ENCODE measurements around the gene CTSZ. TPM values are rescaled to one million over a fixed set of nuclear protein-coding genes. Genes with fewer than 3 reads are reported as not detected.
"Not testable (repeated sequence)": the region's sequence is repeated elsewhere in the genome, so short reads cannot be mapped to it uniquely, and the experiment has no call there.

The CTSZ gene
- total RNA-seq, 4 donors from 2014 or later, result 25.2 to 58.7 (median 51.9) TPM

- Histone ChIP-seq H3K27ac (no peak overlapping the region), H3K36me3 (no peaks in the 10 kb centered on the region), H3K27me3 (no peaks in the 10 kb centered on the region), H3K4me3 (no peak overlapping the region), H3K9me3 (no peaks in the 10 kb centered on the region), H3K4me1 (no peaks in the 10 kb centered on the region)
- intact Hi-C loops (cut with DNase I; ENCODE audit: low total_unique reads), result no loop called here
- in situ Hi-C loops (cut with MboI; ENCODE audit: low sequenced_read_pairs in 4 of 4), result no loop called here
- no peak for ATAC-seq
- TF ChIP-seq CTCF (IDR thresholded peaks at IDR 0.05 in 4 of 5, conservative IDR thresholded peaks at IDR 0.05 in 1 of 5) (no peak), POLR2A (IDR thresholded peaks at IDR 0.05) (no peak)
- no peak for DNase-seq
Measured at GRCh38 chr20:59015411-59015810, 8.4 kb upstream of the CTSZ start.

GRCh38 chr20:59014680-59015389 is 7.8 kb upstream of the CTSZ start:
- in situ Hi-C loops (cut with MboI; ENCODE audit: low sequenced_read_pairs in 4 of 4) (no loop called here), intact Hi-C loops (cut with DNase I; ENCODE audit: low total_unique reads) (no loop called here)
- no peaks in the 10 kb centered on the region for H3K27me3 ChIP-seq
- no peak overlapping the region for H3K27ac ChIP-seq
- no peaks in the 10 kb centered on the region for H3K36me3 ChIP-seq
- H3K4me3 ChIP-seq, result no peak overlapping the region
- no peak for DNase-seq
- no peak for ATAC-seq
- TF ChIP-seq POLR2A (IDR thresholded peaks at IDR 0.05) (no peak), CTCF (IDR thresholded peaks at IDR 0.05 in 4 of 5, conservative IDR thresholded peaks at IDR 0.05 in 1 of 5) (no peak)
- H3K9me3 ChIP-seq, result no peaks in the 10 kb centered on the region
- H3K4me1 ChIP-seq, result no peaks in the 10 kb centered on the region

- Histone ChIP-seq H3K27me3 (no peaks in the 10 kb centered on the region), H3K9me3 (no peaks in the 10 kb centered on the region), H3K4me1 (no peaks in the 10 kb centered on the region), H3K4me3 (no peak overlapping the region), H3K36me3 (no peaks in the 10 kb centered on the region), H3K27ac (no peak overlapping the region)
- no peak for DNase-seq
- no peak for ATAC-seq
- intact Hi-C loops (cut with DNase I; ENCODE audit: low total_unique reads) (no loop called here), in situ Hi-C loops (cut with MboI; ENCODE audit: low sequenced_read_pairs in 4 of 4) (no loop called here)
- TF ChIP-seq CTCF (IDR thresholded peaks at IDR 0.05 in 4 of 5, conservative IDR thresholded peaks at IDR 0.05 in 1 of 5), result no peak
- no peak for TF ChIP-seq POLR2A (IDR thresholded peaks at IDR 0.05)
Measured at GRCh38 chr20:59013959-59014608, 7.0 kb upstream of the CTSZ start.

DNA sequence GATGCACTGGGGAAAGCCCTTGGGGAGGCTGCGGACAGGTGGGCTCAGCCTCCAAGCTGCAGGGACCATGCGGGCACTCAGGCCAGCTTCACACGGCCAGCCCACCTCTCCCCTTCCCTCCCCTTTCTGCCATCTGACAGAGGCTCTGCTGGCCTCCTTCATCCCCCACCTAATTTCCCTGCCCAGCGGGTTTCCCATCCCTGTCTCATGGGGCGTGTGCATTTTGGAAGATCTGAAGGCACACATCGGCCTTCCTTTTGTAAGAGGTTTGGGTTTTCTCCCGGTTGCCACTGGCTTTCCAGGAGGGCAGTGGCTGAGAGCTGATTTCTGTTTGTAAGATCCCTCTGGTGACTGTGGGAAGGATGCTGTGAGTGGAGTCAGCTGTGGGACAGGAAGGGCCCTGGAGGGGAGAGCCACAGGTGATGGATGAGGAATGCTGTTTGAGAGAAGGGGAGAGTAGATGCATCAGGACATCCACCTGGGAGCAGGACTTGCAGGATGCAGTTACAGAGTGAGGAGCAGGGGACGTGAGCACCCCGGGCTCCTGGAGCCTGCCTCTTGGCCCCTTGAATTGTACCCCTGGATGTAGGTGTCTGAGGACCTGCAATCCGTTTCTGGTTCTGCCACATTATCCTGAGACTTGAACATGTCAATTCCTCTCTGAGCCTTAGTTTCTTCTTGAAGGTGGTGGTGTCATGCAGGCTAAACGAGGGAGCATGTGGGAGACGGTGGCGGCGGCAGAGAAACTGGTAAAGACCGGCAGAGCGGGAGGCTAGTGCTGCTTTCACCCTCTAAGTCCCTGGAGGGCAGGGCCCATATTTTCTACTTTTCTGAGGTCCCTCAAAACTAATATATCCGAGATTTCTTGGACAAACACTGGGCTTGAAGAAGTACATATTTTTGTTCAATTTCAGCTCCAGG is 6.2 kb upstream of the CTSZ start:
- intact Hi-C loops (cut with DNase I; ENCODE audit: low total_unique reads), result no loop called here
- Histone ChIP-seq H3K27me3 (no peaks in the 10 kb centered on the region), H3K4me3 (no peak overlapping the region), H3K9me3 (no peaks in the 10 kb centered on the region), H3K27ac (no peak overlapping the region), H3K36me3 (no peaks in the 10 kb centered on the region), H3K4me1 (no peaks in the 10 kb centered on the region)
- TF ChIP-seq CTCF (IDR thresholded peaks at IDR 0.05 in 4 of 5, conservative IDR thresholded peaks at IDR 0.05 in 1 of 5) (no peak), POLR2A (IDR thresholded peaks at IDR 0.05) (no peak)
- DNase-seq (no peak), ATAC-seq (no peak)
- in situ Hi-C loops (cut with MboI; ENCODE audit: low sequenced_read_pairs in 4 of 4), result no loop called here

DNA sequence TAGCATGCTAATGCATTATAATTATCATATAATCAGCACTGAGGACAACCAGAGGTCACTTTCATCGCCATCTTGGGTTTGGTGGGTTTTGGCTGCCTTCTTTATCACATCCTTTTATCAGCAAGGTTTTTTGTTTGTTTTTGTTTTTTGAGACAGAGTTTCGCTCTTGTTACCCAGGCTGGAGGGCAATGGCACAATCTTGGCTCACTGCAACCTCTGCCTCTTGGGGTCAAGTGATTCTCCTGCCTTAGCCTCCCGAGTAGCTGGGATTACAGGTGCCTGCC is 4.8 kb upstream of the CTSZ start:
- H3K27ac ChIP-seq; H3K4me1 ChIP-seq; ATAC-seq; H3K36me3 ChIP-seq; intact Hi-C loops (cut with DNase I; ENCODE audit: low total_unique reads); H3K9me3 ChIP-seq; H3K27me3 ChIP-seq; in situ Hi-C loops (cut with MboI; ENCODE audit: low sequenced_read_pairs in 4 of 4); DNase-seq; H3K4me3 ChIP-seq: not testable (repeated sequence)

Data from gastrocnemius medialis (tissue), 4 donors.